Neural progenitor cell (in vitro differentiated cells): ENCODE data around the gene COL26A1.

ENCODE experiments used
- EZH2 ChIP-seq: fragments of 200-600 bp; sonication (generic); IDR thresholded peaks from 2 replicates; pipeline ENCODE4 v1.6.1; 2017; ENCODE audit warnings: antibody characterized with exemption, mild to moderate bottlenecking, moderate library complexity
- EZH2phosphoT487 ChIP-seq: fragments of 200-600 bp; sonication (generic); IDR thresholded peaks from 2 replicates; pipeline ENCODE4 v1.6.1; 2017; ENCODE audit warnings: antibody characterized with exemption
- TF ChIP-seq, protein P1 (sequence below): fragments of 200-600 bp; sonication (generic); IDR thresholded peaks from 2 replicates; pipeline ENCODE4 v1.5.1; 2017; ENCODE audit warnings: antibody characterized with exemption, mild to moderate bottlenecking

DNA sequence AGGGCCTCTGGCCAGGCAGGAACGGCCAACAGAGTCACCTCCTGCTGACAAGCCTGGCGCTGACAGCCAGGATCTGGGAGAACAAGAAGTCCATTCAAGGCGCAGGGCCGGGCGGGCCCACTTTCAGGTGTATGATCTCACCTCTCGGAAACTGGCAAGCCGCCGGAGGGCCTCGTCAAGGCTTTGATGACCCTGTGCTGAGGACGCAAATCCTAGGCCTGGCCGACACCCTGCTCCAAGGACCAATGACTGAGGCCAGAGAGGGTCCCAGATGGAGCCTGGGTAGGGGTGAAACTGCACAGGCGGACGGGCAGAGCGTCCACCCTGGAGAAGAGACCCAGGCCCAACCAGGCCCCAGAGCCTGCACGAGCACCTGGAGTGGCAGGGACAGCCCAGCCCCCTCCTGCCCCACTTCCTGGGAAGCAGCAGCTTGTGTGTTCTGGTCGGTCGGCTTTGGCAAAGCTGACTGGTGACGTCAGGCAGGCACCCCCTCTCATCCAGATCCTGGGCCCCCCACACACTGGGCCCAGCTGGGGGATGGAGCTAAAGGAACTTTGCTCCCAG is 235.8 kb downstream of the COL26A1 start:
- TF ChIP-seq, protein P1, sequence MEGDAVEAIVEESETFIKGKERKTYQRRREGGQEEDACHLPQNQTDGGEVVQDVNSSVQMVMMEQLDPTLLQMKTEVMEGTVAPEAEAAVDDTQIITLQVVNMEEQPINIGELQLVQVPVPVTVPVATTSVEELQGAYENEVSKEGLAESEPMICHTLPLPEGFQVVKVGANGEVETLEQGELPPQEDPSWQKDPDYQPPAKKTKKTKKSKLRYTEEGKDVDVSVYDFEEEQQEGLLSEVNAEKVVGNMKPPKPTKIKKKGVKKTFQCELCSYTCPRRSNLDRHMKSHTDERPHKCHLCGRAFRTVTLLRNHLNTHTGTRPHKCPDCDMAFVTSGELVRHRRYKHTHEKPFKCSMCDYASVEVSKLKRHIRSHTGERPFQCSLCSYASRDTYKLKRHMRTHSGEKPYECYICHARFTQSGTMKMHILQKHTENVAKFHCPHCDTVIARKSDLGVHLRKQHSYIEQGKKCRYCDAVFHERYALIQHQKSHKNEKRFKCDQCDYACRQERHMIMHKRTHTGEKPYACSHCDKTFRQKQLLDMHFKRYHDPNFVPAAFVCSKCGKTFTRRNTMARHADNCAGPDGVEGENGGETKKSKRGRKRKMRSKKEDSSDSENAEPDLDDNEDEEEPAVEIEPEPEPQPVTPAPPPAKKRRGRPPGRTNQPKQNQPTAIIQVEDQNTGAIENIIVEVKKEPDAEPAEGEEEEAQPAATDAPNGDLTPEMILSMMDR: no peak
- TF ChIP-seq EZH2phosphoT487: no peak
- no peak for TF ChIP-seq EZH2
